ENCODE measurements around the gene NGEF.

- TF ChIP-seq CTCF (IDR thresholded peaks at IDR 0.05; ENCODE audit: low read length) (no peak), EZH2 (IDR thresholded peaks at IDR 0.05; ENCODE audit: borderline replicate concordance, low read length) (no peak)
Observed at GRCh38 chr2:233021771-233022170, 8.7 kb upstream of the NGEF start.

Data from OCI-LY1 (cell line).